ENCODE measurements around the gene LRRC27. TPM values are rescaled to one million over a fixed set of nuclear protein-coding genes. Genes with fewer than 3 reads are reported as not detected.

LRRC27 gene
- total RNA-seq, 2 donors from 2014 or later: 11.4 to 22.9 TPM

DNA sequence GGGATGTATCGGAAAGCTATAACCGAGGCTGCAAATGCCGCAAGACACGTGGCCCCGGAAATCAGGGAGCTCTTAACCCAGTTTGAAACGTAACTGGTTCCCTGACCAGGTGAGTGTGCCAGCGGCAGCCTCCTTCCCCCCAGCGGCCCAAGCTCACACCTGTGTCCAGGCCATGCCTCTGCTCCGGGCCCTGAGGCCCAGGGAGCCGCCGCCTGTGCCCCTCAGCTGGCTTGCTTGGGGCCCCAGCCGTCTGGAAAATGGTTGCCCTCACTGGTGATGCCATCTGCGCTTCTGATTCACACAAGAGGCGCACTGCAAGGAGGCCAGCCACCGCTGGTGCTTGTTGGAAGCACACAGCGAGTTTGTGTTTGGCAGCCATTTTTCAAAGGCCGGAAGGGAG lies 74.2 kb downstream of the LRRC27 start:
- Histone ChIP-seq H3K27ac (peak overlapping the region; percentile 95 to 98), H3K27me3 (replicated peaks; ENCODE audit: insufficient read depth) (no peaks in the 10 kb centered on the region), H3K4me1 (replicated peaks) (peaks cover 49% of the 10 kb centered on the region)

DNA sequence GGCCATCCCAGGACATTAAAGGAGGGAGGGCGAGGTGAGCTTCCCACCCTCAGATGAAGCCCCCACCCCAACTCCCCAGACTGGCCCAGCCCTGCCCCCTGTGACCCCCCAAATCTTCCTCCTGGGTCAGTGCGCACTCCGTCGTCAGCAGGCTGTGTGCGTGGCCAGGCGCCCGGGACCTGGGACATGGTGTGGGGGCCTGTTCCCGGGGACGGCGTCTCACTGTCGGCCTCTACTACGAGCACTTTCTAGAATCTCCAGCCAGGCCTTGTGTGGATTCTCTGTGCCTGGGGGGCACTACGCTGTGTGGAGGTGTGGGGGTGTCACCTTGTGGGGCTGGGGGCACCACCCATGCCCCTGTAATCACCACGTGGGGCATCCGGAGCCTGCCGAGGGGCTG lies 74.8 kb downstream of the LRRC27 start:
- no peaks in the 10 kb centered on the region for H3K9me3 ChIP-seq
- peaks cover 47% of the 10 kb centered on the region for H3K4me1 ChIP-seq (replicated peaks)
- no peaks in the 10 kb centered on the region for H3K36me3 ChIP-seq
- peak overlapping the region; percentile 95 to 98 for H3K27ac ChIP-seq
- 90% methylated on average over 16 of the region's 16 CpGs for WGBS
- DNase-seq (ENCODE audit: low spot score): no peak
- no peak for TF ChIP-seq POLR2A (IDR thresholded peaks at IDR 0.05)
- TF ChIP-seq CTCF (IDR thresholded peaks at IDR 0.05): no peak
- no peak for TF ChIP-seq POLR2AphosphoS5 (IDR thresholded peaks at IDR 0.05)
- H3K4me3 ChIP-seq: no peak overlapping the region
- H3K27me3 ChIP-seq (replicated peaks; ENCODE audit: insufficient read depth): no peaks in the 10 kb centered on the region
- intact Hi-C loops (cut with DNase I): no loop called here

More for the DNA sequence above, 74.2 kb downstream of the LRRC27 start:
- Histone ChIP-seq H3K36me3 (no peaks in the 10 kb centered on the region), H3K4me3 (no peak overlapping the region), H3K9me3 (no peaks in the 10 kb centered on the region)
- TF ChIP-seq POLR2A (IDR thresholded peaks at IDR 0.05) (no peak), CTCF (IDR thresholded peaks at IDR 0.05) (no peak), POLR2AphosphoS5 (IDR thresholded peaks at IDR 0.05) (no peak)
- intact Hi-C loops (cut with DNase I): no loop called here
- no peak for DNase-seq (ENCODE audit: low spot score)
- WGBS: 86% methylated on average over 17 of the region's 17 CpGs

- Histone ChIP-seq H3K4me1 (replicated peaks) (peaks cover 49% of the 10 kb centered on the region), H3K9me3 (no peaks in the 10 kb centered on the region), H3K27ac (peak overlapping the region; percentile 95 to 98), H3K36me3 (no peaks in the 10 kb centered on the region), H3K4me3 (peak overlapping the region in 1 of 2 donors; percentile 7), H3K27me3 (replicated peaks; ENCODE audit: insufficient read depth) (no peaks in the 10 kb centered on the region)
- TF ChIP-seq POLR2AphosphoS5 (IDR thresholded peaks at IDR 0.05): no peak
- no peak for TF ChIP-seq CTCF (IDR thresholded peaks at IDR 0.05)
- no peak for TF ChIP-seq POLR2A (IDR thresholded peaks at IDR 0.05)
- no peak for DNase-seq (ENCODE audit: low spot score)
- intact Hi-C loops (cut with DNase I): no loop called here
- 47% methylated on average over 9 of the region's 12 CpGs for WGBS
Observed at GRCh38 chr10:132407243-132407746, 75.3 kb downstream of the LRRC27 start.

DNA sequence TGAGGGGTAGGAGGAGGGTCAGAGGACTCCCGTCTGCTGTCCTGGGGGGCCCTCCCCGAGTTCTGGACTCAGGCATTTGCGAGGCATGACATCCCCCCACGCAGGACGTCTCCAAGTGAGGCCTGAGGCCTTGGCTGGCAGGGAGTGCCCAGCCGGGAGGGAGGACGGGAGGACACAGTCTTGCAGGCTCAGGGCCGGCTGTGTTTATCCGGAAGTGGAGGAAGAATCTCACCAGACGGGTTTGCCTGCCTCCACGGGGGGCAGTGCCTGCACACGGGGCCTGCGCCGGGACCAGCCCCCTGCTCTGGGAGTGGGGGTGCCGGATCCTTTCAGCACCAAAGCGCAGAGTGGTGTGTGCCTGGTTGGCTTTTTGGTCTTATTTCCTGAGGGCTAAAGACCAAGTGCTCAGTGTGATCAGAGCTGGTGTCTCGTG lies 75.9 kb downstream of the LRRC27 start:
- peaks cover 54% of the 10 kb centered on the region for H3K4me1 ChIP-seq (replicated peaks)
- no peaks in the 10 kb centered on the region for H3K36me3 ChIP-seq
- peak overlapping the region; percentile 1 to 7 for H3K4me3 ChIP-seq
- intact Hi-C loops (cut with DNase I): no loop called here
- TF ChIP-seq CTCF (IDR thresholded peaks at IDR 0.05) (peak in 2 of 4 experiments; percentile 33 to 35), POLR2A (IDR thresholded peaks at IDR 0.05) (peak; percentile 64), POLR2AphosphoS5 (IDR thresholded peaks at IDR 0.05) (peak; percentile 95)
- peak overlapping the region; percentile 95 to 98 for H3K27ac ChIP-seq
- WGBS: 18% methylated on average over 15 of the region's 17 CpGs
- peak; percentile 94 for DNase-seq (ENCODE audit: low spot score)
- no peaks in the 10 kb centered on the region for H3K27me3 ChIP-seq (replicated peaks; ENCODE audit: insufficient read depth)
- H3K9me3 ChIP-seq: no peaks in the 10 kb centered on the region

DNA sequence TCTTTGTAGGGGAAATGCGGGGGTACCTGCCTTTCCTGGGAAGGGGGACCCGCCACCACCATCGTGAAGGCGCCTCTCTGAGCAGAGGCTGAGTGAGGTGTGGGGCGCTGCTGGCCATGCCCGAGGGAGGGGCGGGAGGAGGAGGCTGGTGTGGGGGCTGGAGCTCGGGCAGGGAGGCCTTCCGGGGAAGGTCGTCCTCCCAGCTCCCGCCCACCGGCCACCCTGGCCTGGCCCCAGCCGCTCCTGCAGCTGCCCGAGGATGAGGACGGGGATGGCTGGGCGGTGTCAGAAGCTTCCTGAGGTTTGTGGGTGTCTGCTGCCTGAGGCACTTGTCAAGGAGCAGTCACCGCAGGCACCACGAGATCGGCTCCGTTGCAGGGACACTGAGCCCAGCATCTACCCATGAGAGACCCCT lies 76.4 kb downstream of the LRRC27 start:
- no peak for TF ChIP-seq CTCF (IDR thresholded peaks at IDR 0.05)
- no peak for TF ChIP-seq POLR2AphosphoS5 (IDR thresholded peaks at IDR 0.05)
- no peak for TF ChIP-seq POLR2A (IDR thresholded peaks at IDR 0.05)
- peak overlapping the region; percentile 1 to 7 for H3K4me3 ChIP-seq
- intact Hi-C loops (cut with DNase I): no loop called here
- DNase-seq (ENCODE audit: low spot score): peak; percentile 49
- H3K27me3 ChIP-seq (replicated peaks; ENCODE audit: insufficient read depth): no peaks in the 10 kb centered on the region
- no peaks in the 10 kb centered on the region for H3K9me3 ChIP-seq
- H3K4me1 ChIP-seq (replicated peaks): peaks cover 57% of the 10 kb centered on the region
- H3K36me3 ChIP-seq: no peaks in the 10 kb centered on the region
- 25% methylated on average over 16 of the region's 20 CpGs for WGBS
- H3K27ac ChIP-seq: peak overlapping the region; percentile 95 to 98

Data from prostate gland (tissue), 2 donors.